ENCODE measurements around the gene HADHA. TPM values are rescaled to one million over a fixed set of nuclear protein-coding genes. Genes with fewer than 3 reads are reported as not detected.

The HADHA gene
- total and polyA plus RNA-seq, 3 experiments from 2014 or later = 116 to 126 (median 122) TPM

- POLR2A ChIA-PET = interaction anchor here (0.5 kb wide), 1 partner anchor 1818 kb away, joined by 3 read pairs; no protein-coding TSS in a partner anchor
- CTCF ChIA-PET = interaction anchor here (1.3 to 1.4 kb wide), 2 partner anchors 12 to 16 kb away, joined by 3 read pairs; no protein-coding TSS in a partner anchor
- H3K27me3 Mint-ChIP-seq = no peaks in the 10 kb centered on the region
- H3K4me3 Mint-ChIP-seq = peak overlapping the region in 2 of 7 donors; percentile 77 to 83
- peaks cover 8% of the 10 kb centered on the region for H3K4me1 ChIP-seq (ENCODE audit: insufficient read depth, low read length)
- peaks cover 11 to 37% (median 31%) of the 10 kb centered on the region in 3 donors for H3K4me1 Mint-ChIP-seq
- peak overlapping the region in 1 of 8 donors; percentile 82 for H3K27ac Mint-ChIP-seq
- H3K27ac ChIP-seq (ENCODE audit: low read depth, low read length) = no peak overlapping the region
- H3K36me3 ChIP-seq (ENCODE audit: insufficient read depth, low read length) = peaks cover 14% of the 10 kb centered on the region
- peaks cover 0 to 31% (median 1%) of the 10 kb centered on the region in 3 donors for H3K36me3 Mint-ChIP-seq
- H3K9me3 Mint-ChIP-seq = no peaks in the 10 kb centered on the region
- no peak overlapping the region for H3K4me3 ChIP-seq (ENCODE audit: low read length)
- H3K9me3 ChIP-seq (ENCODE audit: low read length) = no peaks in the 10 kb centered on the region
- no peaks in the 10 kb centered on the region for H3K27me3 ChIP-seq (ENCODE audit: insufficient read depth, low read length, poor library complexity, severe bottlenecking)
- no peak for DNase-seq
These were observed 56.8 kb downstream of the HADHA start for GRCh38 chr2:26187537-26188104.

GRCh38 chr2:26187114-26187513 is 57.3 kb downstream of the HADHA start:
- H3K9me3 Mint-ChIP-seq = no peaks in the 10 kb centered on the region
- POLR2A ChIA-PET = no interaction called here
- no peak for DNase-seq
- CTCF ChIA-PET = interaction anchor here (1.2 to 1.4 kb wide), 2 partner anchors 11 to 16 kb away, joined by 3 read pairs; no protein-coding TSS in a partner anchor
- H3K4me3 Mint-ChIP-seq = peak overlapping the region; percentile 26 to 83 (median 65)
- Histone ChIP-seq H3K36me3 (ENCODE audit: insufficient read depth, low read length) (peaks cover 9% of the 10 kb centered on the region), H3K27ac (ENCODE audit: low read depth, low read length) (no peak overlapping the region), H3K9me3 (ENCODE audit: low read length) (no peaks in the 10 kb centered on the region), H3K4me1 (ENCODE audit: insufficient read depth, low read length) (peaks cover 8% of the 10 kb centered on the region), H3K4me3 (ENCODE audit: low read length) (no peak overlapping the region), H3K27me3 (ENCODE audit: insufficient read depth, low read length, poor library complexity, severe bottlenecking) (no peaks in the 10 kb centered on the region)
- H3K4me1 Mint-ChIP-seq = peaks cover 11 to 37% (median 31%) of the 10 kb centered on the region in 3 donors
- H3K36me3 Mint-ChIP-seq = peaks cover 0 to 26% (median 1%) of the 10 kb centered on the region in 3 donors
- H3K27me3 Mint-ChIP-seq = no peaks in the 10 kb centered on the region
- peak overlapping the region in 1 of 8 donors; percentile 43 for H3K27ac Mint-ChIP-seq

DNA sequence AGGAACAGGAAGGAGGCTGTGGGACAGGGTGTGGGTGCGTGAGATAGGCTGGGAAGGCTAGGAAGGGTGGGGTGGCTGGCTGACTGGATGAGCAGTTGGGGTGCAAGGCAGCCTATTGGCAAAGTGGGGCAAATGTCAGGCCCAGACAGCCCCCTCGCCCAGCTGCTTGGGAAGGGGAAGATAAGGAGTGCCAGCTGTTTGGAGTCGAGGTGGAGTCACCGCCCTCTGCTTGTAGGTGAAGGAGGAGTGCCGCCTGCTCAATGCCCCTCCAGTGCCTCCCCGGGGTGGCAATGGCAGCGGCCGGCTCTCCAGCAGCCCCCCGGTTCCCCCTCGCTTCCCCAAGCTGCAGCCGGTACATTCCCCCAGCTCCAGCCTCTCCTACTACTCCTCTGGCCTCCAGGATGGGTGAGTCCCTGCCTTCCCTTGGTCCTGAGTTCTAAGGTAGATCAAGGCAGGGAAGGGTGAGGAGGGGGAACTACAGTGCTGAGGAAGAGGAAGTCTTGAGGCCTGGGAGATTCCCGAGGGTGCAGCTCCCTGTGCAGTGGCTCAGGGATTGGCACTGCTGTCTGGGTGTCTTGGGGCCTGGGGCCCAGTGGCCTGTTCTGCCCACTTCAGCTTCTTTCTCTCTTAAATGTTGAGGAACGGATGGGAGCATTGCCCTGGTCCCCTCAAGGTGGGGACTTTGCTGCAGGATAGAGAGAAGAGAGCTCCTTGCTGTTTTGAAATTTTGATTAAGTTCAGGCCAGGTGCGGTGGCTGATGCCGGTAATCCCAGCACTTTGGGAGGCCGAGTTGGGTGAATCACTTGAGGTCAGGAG is 58.3 kb downstream of the HADHA start:
- no peak overlapping the region for H3K27ac ChIP-seq (ENCODE audit: low read depth, low read length)
- H3K4me1 ChIP-seq (ENCODE audit: insufficient read depth, low read length) = peaks cover 8% of the 10 kb centered on the region
- POLR2A ChIA-PET = interaction anchor here (1.5 kb wide), 1 partner anchor 58 kb away, joined by 8 read pairs; the partner anchor contains the start of genes HADHA and HADHB
- peak overlapping the region; percentile 58 for H3K4me3 ChIP-seq (ENCODE audit: low read length)
- H3K4me1 Mint-ChIP-seq = peaks cover 11 to 37% (median 31%) of the 10 kb centered on the region in 3 donors
- no peak for DNase-seq
- H3K27me3 Mint-ChIP-seq = peaks cover 0 to 2% of the 10 kb centered on the region in 2 donors
- H3K4me3 Mint-ChIP-seq = peak overlapping the region; percentile 82 to 93 (median 84)
- no peaks in the 10 kb centered on the region for H3K27me3 ChIP-seq (ENCODE audit: insufficient read depth, low read length, poor library complexity, severe bottlenecking)
- CTCF ChIA-PET = interaction anchor here (1.1 to 2.3 kb wide), 8 partner anchors 10 to 307 kb away, joined by 3 to 17 read pairs (median 5); partner anchors contain the start of genes RAB10 and SELENOI
- H3K36me3 Mint-ChIP-seq = peaks cover 0 to 17% (median 1%) of the 10 kb centered on the region in 3 donors
- peak overlapping the region in 6 of 8 donors; percentile 27 to 76 (median 62) for H3K27ac Mint-ChIP-seq
- no peaks in the 10 kb centered on the region for H3K9me3 ChIP-seq (ENCODE audit: low read length)
- H3K36me3 ChIP-seq (ENCODE audit: insufficient read depth, low read length) = peaks cover 4% of the 10 kb centered on the region
- H3K9me3 Mint-ChIP-seq = no peaks in the 10 kb centered on the region

GRCh38 chr2:26185304-26185928 is 59.0 kb downstream of the HADHA start:
- peaks cover 8% of the 10 kb centered on the region for H3K4me1 ChIP-seq (ENCODE audit: insufficient read depth, low read length)
- ChIA-PET POLR2A (interaction anchor here (0.8 to 1.9 kb wide), 7 partner anchors 9 to 204 kb away, joined by 4 to 8 read pairs (median 6); partner anchors contain the start of genes GAREM2, HADHA, HADHB and KIF3C), CTCF (interaction anchor here (0.6 to 2.3 kb wide), 23 partner anchors 8 to 511 kb away, joined by 3 to 22 read pairs (median 4); partner anchors contain the start of genes GAREM2, RAB10 and SELENOI)
- peaks cover 11 to 37% (median 31%) of the 10 kb centered on the region in 3 donors for H3K4me1 Mint-ChIP-seq
- H3K27me3 Mint-ChIP-seq = peaks cover 2 to 6% of the 10 kb centered on the region in 2 donors
- H3K27ac ChIP-seq (ENCODE audit: low read depth, low read length) = peak overlapping the region; percentile 57
- no peaks in the 10 kb centered on the region for H3K9me3 ChIP-seq (ENCODE audit: low read length)
- no peaks in the 10 kb centered on the region for H3K9me3 Mint-ChIP-seq
- H3K4me3 ChIP-seq (ENCODE audit: low read length) = peak overlapping the region; percentile 58
- peak overlapping the region; percentile 46 to 85 (median 68) for H3K27ac Mint-ChIP-seq
- DNase-seq = no peak
- no peaks in the 10 kb centered on the region for H3K27me3 ChIP-seq (ENCODE audit: insufficient read depth, low read length, poor library complexity, severe bottlenecking)
- peaks cover 0 to 9% (median 3%) of the 10 kb centered on the region in 3 donors for H3K36me3 Mint-ChIP-seq
- H3K36me3 ChIP-seq (ENCODE audit: insufficient read depth, low read length) = no peaks in the 10 kb centered on the region
- peak overlapping the region; percentile 82 to 93 (median 84) for H3K4me3 Mint-ChIP-seq

GRCh38 chr2:26184555-26185303 is 59.7 kb downstream of the HADHA start:
- CTCF ChIA-PET = interaction anchor here (0.6 to 2.3 kb wide), 27 partner anchors 8 to 511 kb away, joined by 3 to 22 read pairs (median 4); partner anchors contain the start of genes GAREM2, RAB10 and SELENOI
- Histone ChIP-seq H3K4me1 (ENCODE audit: insufficient read depth, low read length) (peaks cover 8% of the 10 kb centered on the region), H3K27me3 (ENCODE audit: insufficient read depth, low read length, poor library complexity, severe bottlenecking) (no peaks in the 10 kb centered on the region), H3K36me3 (ENCODE audit: insufficient read depth, low read length) (no peaks in the 10 kb centered on the region), H3K9me3 (ENCODE audit: low read length) (no peaks in the 10 kb centered on the region), H3K4me3 (ENCODE audit: low read length) (peak overlapping the region; percentile 63), H3K27ac (ENCODE audit: low read depth, low read length) (peak overlapping the region; percentile 57)
- H3K27me3 Mint-ChIP-seq = peaks cover 6 to 11% of the 10 kb centered on the region in 2 donors
- no peaks in the 10 kb centered on the region for H3K9me3 Mint-ChIP-seq
- POLR2A ChIA-PET = interaction anchor here (0.8 to 1.9 kb wide), 9 partner anchors 9 to 306 kb away, joined by 3 to 8 read pairs (median 4); partner anchors contain the start of genes ASXL2, GAREM2, HADHA and HADHB
- DNase-seq = peak; percentile 76 to 89 (median 85)
- peak overlapping the region; percentile 82 to 93 (median 84) for H3K4me3 Mint-ChIP-seq
- H3K27ac Mint-ChIP-seq = peak overlapping the region in 2 of 8 donors; percentile 46 to 59
- peaks cover 15 to 41% (median 35%) of the 10 kb centered on the region in 3 donors for H3K4me1 Mint-ChIP-seq
- H3K36me3 Mint-ChIP-seq = peaks cover 0 to 7% (median 3%) of the 10 kb centered on the region in 3 donors

GRCh38 chr2:26184121-26184520 is 60.3 kb downstream of the HADHA start:
- Mint-ChIP-seq H3K27ac (peak overlapping the region in 5 of 8 donors; percentile 64 to 85 (median 76)), H3K36me3 (peaks cover 0 to 3% (median 3%) of the 10 kb centered on the region in 3 donors), H3K27me3 (peaks cover 6 to 14% of the 10 kb centered on the region in 2 donors), H3K9me3 (no peaks in the 10 kb centered on the region), H3K4me1 (peaks cover 16 to 44% (median 34%) of the 10 kb centered on the region in 3 donors), H3K4me3 (peak overlapping the region; percentile 71 to 87 (median 78))
- POLR2A ChIA-PET = interaction anchor here (0.9 to 1.9 kb wide), 8 partner anchors 9 to 306 kb away, joined by 3 to 8 read pairs (median 5); partner anchors contain the start of genes ASXL2, GAREM2, HADHA and HADHB
- no peaks in the 10 kb centered on the region for H3K9me3 ChIP-seq (ENCODE audit: low read length)
- peaks cover 13% of the 10 kb centered on the region for H3K4me1 ChIP-seq (ENCODE audit: insufficient read depth, low read length)
- H3K27me3 ChIP-seq (ENCODE audit: insufficient read depth, low read length, poor library complexity, severe bottlenecking) = no peaks in the 10 kb centered on the region
- H3K36me3 ChIP-seq (ENCODE audit: insufficient read depth, low read length) = no peaks in the 10 kb centered on the region
- no peak overlapping the region for H3K27ac ChIP-seq (ENCODE audit: low read depth, low read length)
- peak overlapping the region; percentile 63 for H3K4me3 ChIP-seq (ENCODE audit: low read length)
- CTCF ChIA-PET = interaction anchor here (0.6 to 2.3 kb wide), 21 partner anchors 8 to 510 kb away, joined by 3 to 22 read pairs (median 4); partner anchors contain the start of genes GAREM2, RAB10 and SELENOI
- no peak for DNase-seq

All from CD8-positive, alpha-beta memory T cell (primary cell).